Measurements from ENCODE around the gene DCDC2C.

DCDC2C gene

DNA sequence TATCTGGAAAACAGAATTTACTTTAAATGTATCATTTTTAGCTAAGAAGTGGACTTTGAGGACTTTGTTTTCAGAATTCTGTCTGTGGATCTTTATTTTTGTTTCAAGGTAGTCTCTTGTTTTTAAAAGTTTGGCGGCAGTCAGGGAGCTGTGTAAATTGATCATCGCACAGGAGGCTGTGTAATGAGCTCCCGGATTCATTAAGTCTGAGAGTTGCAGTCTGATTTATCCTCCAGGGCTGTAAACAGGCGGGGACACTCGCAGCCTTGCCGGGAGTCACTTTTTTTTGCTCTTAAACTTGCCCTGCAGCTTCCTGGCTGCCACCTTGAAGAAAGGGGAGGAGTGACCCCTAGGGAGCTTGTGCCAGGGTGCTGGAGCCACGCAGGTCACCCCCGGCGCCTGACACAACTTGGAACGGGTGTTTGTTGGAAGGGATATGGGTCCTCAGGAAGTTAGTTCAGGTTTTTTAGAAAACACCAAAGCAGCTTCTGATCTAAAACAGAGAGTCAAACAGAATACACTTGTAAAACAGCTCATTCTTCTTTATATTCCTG is 76.2 kb downstream of the DCDC2C start:
- no peak for TF ChIP-seq ZNF37A (tag by site-specific recombination; IDR thresholded peaks at IDR 0.05)
- TF ChIP-seq, protein P1, sequence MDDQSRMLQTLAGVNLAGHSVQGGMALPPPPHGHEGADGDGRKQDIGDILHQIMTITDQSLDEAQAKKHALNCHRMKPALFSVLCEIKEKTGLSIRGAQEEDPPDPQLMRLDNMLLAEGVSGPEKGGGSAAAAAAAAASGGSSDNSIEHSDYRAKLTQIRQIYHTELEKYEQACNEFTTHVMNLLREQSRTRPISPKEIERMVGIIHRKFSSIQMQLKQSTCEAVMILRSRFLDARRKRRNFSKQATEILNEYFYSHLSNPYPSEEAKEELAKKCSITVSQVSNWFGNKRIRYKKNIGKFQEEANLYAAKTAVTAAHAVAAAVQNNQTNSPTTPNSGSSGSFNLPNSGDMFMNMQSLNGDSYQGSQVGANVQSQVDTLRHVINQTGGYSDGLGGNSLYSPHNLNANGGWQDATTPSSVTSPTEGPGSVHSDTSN (CRISPR knock-in tag; IDR thresholded peaks at IDR 0.05): no peak
- TF ChIP-seq ZSCAN30 (tag by site-specific recombination; IDR thresholded peaks at IDR 0.05): no peak
- H3K4me3 ChIP-seq (ENCODE audit: low read depth, low read length): no peak overlapping the region
- no peaks in the 10 kb centered on the region for H3K36me3 ChIP-seq (ENCODE audit: control insufficient read depth in 2 of 2, insufficient read depth in 1 of 2, low read length in 2 of 2)
- POLR2A ChIA-PET: no interaction called here
- H3K27ac ChIP-seq (ENCODE audit: extremely low read depth, low read depth, low read length): no peak overlapping the region
- CTCF ChIA-PET: interaction anchor here (0.6 to 3.4 kb wide), 5 partner anchors 8 to 305 kb away, joined by 3 to 40 read pairs (median 5); no protein-coding TSS in a partner anchor
- no peaks in the 10 kb centered on the region for H3K4me1 ChIP-seq (ENCODE audit: control insufficient read depth, insufficient read depth, low read length)
- no peaks in the 10 kb centered on the region for H3K9me3 ChIP-seq (ENCODE audit: control insufficient read depth, insufficient read depth, low read depth, low read length)

DNA sequence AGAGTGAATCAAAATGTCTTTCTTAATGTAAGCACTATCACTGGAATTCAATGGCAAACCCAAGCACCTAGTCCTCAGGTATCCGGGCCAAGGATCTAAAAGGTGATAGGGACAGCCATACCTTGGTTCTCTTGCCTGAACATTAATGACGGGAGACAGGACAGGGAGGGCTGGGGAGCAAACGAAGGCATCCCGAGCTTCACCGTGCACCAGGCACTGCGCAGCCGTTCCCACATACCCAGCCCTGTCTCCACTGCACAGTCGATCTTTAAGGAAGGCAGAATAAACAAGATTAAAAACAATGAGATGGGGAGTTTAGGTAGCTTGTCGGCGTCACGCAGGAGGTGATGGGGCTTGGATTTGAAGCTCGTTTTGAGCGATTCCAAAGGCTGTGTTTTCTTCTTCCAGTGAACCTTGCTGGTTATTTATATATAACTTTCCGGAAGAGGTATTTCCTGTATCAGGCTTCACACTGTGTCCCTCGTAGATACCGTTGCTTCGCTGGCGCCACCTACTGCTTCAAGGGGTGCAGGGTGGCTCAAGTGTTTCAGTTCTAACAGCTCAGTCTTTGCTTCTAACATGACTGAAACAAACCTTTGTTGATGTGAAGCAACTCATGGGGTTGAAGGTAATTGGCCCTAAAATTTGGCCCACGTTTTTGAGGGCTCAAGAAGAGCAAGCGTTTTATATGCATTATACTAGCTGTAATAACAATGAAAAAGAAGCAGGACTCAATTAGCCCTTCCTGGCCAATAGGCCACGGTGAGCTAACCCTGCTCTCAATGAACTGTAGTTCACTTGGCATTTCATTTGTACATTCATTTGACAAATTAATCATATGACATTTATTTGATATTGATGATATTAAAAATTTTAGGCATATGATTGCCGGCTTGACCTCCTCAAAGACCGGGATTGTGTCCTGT is 77.4 kb downstream of the DCDC2C start:
- POLR2A ChIA-PET: no interaction called here

DNA sequence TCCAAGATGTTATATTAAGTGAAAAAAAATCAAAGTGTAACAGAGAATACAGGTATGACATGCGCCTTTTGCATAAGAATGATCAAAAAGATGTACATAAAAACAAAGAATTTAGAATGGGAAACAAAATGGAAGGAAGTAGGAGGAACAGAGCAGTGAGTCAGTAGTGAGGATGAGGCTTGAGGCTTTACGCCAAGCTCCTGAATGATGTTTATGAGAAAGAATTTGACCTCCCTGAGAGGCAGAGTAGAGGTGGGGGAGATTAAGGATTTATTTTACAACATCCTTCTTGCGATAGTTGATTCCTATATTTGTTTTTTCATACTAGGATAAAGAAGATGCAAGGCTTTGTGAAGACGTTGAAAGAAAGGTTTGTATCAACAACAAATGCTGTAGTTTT is 81.4 kb downstream of the DCDC2C start:
- Histone ChIP-seq H3K9me3 (ENCODE audit: control insufficient read depth, insufficient read depth, low read depth, low read length) (no peaks in the 10 kb centered on the region), H3K27ac (ENCODE audit: extremely low read depth, low read depth, low read length) (no peak overlapping the region), H3K4me3 (ENCODE audit: low read depth, low read length) (no peak overlapping the region), H3K36me3 (ENCODE audit: control insufficient read depth in 2 of 2, insufficient read depth in 1 of 2, low read length in 2 of 2) (no peaks in the 10 kb centered on the region), H3K4me1 (ENCODE audit: control insufficient read depth, insufficient read depth, low read length) (no peaks in the 10 kb centered on the region)
- TF ChIP-seq, protein P2, sequence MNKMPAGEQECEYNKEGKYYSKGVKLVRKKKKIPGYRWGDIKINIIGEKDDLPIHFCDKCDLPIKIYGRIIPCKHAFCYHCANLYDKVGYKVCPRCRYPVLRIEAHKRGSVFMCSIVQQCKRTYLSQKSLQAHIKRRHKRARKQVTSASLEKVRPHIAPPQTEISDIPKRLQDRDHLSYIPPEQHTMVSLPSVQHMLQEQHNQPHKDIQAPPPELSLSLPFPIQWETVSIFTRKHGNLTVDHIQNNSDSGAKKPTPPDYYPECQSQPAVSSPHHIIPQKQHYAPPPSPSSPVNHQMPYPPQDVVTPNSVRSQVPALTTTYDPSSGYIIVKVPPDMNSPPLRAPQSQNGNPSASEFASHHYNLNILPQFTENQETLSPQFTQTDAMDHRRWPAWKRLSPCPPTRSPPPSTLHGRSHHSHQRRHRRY (tag by site-specific recombination; IDR thresholded peaks at IDR 0.05): no peak
- no peak for TF ChIP-seq ZNF555 (tag by site-specific recombination; conservative IDR thresholded peaks at IDR 0.05)
- ChIA-PET POLR2A (no interaction called here), CTCF (interaction anchor here (0.7 to 1.7 kb wide), 4 partner anchors 20 to 93 kb away, joined by 3 to 6 read pairs (median 5); no protein-coding TSS in a partner anchor)

More for the DNA sequence above, 77.4 kb downstream of the DCDC2C start:
- Histone ChIP-seq H3K36me3 (ENCODE audit: control insufficient read depth in 2 of 2, insufficient read depth in 1 of 2, low read length in 2 of 2) (no peaks in the 10 kb centered on the region), H3K4me3 (ENCODE audit: low read depth, low read length) (no peak overlapping the region), H3K4me1 (ENCODE audit: control insufficient read depth, insufficient read depth, low read length) (no peaks in the 10 kb centered on the region), H3K27ac (ENCODE audit: extremely low read depth, low read depth, low read length) (no peak overlapping the region), H3K9me3 (ENCODE audit: control insufficient read depth, insufficient read depth, low read depth, low read length) (no peaks in the 10 kb centered on the region)
- peak; percentile 26; the same call in 1 of the 2 replicates for TF ChIP-seq ZNF654 (tag by site-specific recombination; IDR thresholded peaks at IDR 0.05; ENCODE audit: low read depth)
- TF ChIP-seq, protein P2 (tag by site-specific recombination; IDR thresholded peaks at IDR 0.05): no peak
- no peak for TF ChIP-seq ZNF792 (tag by site-specific recombination; IDR thresholded peaks at IDR 0.05)
- CTCF ChIA-PET: interaction anchor here (0.5 to 3.4 kb wide), 19 partner anchors 8 to 973 kb away, joined by 3 to 40 read pairs (median 3); no protein-coding TSS in a partner anchor

DNA sequence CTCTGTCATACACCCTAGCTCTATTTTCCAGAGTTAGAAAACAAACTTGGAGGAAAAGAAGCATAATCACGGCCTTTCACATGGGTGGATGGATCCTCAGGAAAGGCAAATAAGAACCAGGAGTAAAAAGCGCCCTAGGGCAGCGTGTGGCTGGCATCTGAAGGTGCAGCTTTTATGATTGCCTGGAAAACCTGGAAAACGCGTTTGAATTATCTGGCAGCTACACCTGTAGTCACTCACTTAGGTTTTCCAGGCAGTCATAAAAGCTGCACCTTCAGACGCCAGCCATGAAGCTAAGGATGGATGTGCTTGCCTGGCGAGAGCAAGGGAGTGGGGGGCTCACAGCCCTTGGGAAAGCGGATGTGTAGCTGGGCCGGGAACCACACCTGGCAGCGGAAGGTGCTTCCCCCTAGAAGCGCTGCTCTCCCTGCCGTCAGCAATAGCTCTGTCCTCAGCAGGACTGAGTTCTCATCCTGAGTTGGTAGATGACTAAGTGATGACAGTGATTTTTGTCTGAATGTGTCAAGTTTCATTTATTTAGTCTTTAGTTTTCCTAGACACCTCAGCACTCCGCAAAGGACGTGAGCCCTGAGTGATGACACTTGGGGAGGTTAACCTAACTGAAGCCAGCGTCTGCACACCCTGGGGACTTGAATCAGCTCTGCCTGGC is 82.0 kb downstream of the DCDC2C start:
- H3K4me3 ChIP-seq (ENCODE audit: low read depth, low read length): no peak overlapping the region
- CTCF ChIA-PET: interaction anchor here (1.3 to 1.7 kb wide), 2 partner anchors 19 to 94 kb away, joined by 4 to 6 read pairs; no protein-coding TSS in a partner anchor
- TF ChIP-seq ZNF544 (tag by site-specific recombination; IDR thresholded peaks at IDR 0.05) (no peak), ZNF561 (tag by site-specific recombination; IDR thresholded peaks at IDR 0.05; ENCODE audit: borderline replicate concordance) (no peak), ZNF664 (tag by site-specific recombination; IDR thresholded peaks at IDR 0.05) (no peak), ZNF324 (tag by site-specific recombination; IDR thresholded peaks at IDR 0.05) (no peak), ZNF529 (tag by site-specific recombination; IDR thresholded peaks at IDR 0.05; ENCODE audit: insufficient replicate concordance) (no peak), ZNF140 (tag by site-specific recombination; IDR thresholded peaks at IDR 0.05) (no peak), GLI4 (tag by site-specific recombination; IDR thresholded peaks at IDR 0.05) (no peak), ZNF707 (tag by site-specific recombination; IDR thresholded peaks at IDR 0.05) (no peak), ZBTB1 (tag by site-specific recombination; IDR thresholded peaks at IDR 0.05) (no peak), GLIS2 (tag by site-specific recombination; IDR thresholded peaks at IDR 0.05) (no peak), SALL2 (tag by site-specific recombination; IDR thresholded peaks at IDR 0.05; ENCODE audit: borderline replicate concordance) (no peak)
- TF ChIP-seq, protein P3, sequence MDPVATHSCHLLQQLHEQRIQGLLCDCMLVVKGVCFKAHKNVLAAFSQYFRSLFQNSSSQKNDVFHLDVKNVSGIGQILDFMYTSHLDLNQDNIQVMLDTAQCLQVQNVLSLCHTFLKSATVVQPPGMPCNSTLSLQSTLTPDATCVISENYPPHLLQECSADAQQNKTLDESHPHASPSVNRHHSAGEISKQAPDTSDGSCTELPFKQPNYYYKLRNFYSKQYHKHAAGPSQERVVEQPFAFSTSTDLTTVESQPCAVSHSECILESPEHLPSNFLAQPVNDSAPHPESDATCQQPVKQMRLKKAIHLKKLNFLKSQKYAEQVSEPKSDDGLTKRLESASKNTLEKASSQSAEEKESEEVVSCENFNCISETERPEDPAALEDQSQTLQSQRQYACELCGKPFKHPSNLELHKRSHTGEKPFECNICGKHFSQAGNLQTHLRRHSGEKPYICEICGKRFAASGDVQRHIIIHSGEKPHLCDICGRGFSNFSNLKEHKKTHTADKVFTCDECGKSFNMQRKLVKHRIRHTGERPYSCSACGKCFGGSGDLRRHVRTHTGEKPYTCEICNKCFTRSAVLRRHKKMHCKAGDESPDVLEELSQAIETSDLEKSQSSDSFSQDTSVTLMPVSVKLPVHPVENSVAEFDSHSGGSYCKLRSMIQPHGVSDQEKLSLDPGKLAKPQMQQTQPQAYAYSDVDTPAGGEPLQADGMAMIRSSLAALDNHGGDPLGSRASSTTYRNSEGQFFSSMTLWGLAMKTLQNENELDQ (tag by site-specific recombination; IDR thresholded peaks at IDR 0.05; ENCODE audit: low read depth): no peak

More for the DNA sequence above, 82.0 kb downstream of the DCDC2C start:
- Histone ChIP-seq H3K36me3 (ENCODE audit: control insufficient read depth in 2 of 2, insufficient read depth in 1 of 2, low read length in 2 of 2) (no peaks in the 10 kb centered on the region), H3K4me1 (ENCODE audit: control insufficient read depth, insufficient read depth, low read length) (no peaks in the 10 kb centered on the region), H3K27ac (ENCODE audit: extremely low read depth, low read depth, low read length) (no peak overlapping the region), H3K9me3 (ENCODE audit: control insufficient read depth, insufficient read depth, low read depth, low read length) (no peaks in the 10 kb centered on the region)
- POLR2A ChIA-PET: no interaction called here

All from HEK293 (cell line).